IMR-90 (cell line): ENCODE results near the gene ARPC5. TPM values are rescaled to one million over a fixed set of nuclear protein-coding genes. Genes with fewer than 3 reads are reported as not detected.

ENCODE experiments used
- ATAC-seq: fragments of 200-7000 bp; cut with Tn5 transposase; 2 replicates; pipeline ENCODE4 v1.9.1; 2020; ENCODE audit warnings: low read depth, mild to moderate bottlenecking, moderate library complexity
- BruUV-seq: library from RNA; stranded (reverse); fragments of 400-500 nt; replicated peaks from 2 replicates; lab custom pipeline; 2021; lab: Mats Ljungman, UMichigan
- CTCF ChIA-PET: fragments of 300-600 bp; formaldehyde crosslinking; extraction: SDS; loops from one replicate; lab custom pipeline; 2021; ENCODE audit warnings: antibody characterized with exemption; lab: Yijun Ruan, JAX
- POLR2A ChIA-PET: fragments of 300-600 bp; sonication (Branson Sonifier 250); formaldehyde crosslinking; loops from one replicate; lab custom pipeline; 2022; ENCODE audit warnings: antibody characterized with exemption; ENCODE audit not compliant: unreplicated experiment; lab: Charles Lee
- DNase-seq: peaks from one replicate; pipeline ENCODE4 v3.0.0; 2013
- H2AFZ ChIP-seq: replicated peaks from 2 replicates; pipeline ENCODE3; 2013; ENCODE audit warnings: low read length, mild to moderate bottlenecking; ENCODE audit not compliant: poor library complexity
- H2AK5ac ChIP-seq: 2 replicates; pipeline ENCODE4 v1.6.1; 2013; ENCODE audit warnings: low read depth, low read length, inconsistent platforms
- H2AK9ac ChIP-seq: replicated peaks from 2 replicates; pipeline ENCODE3; 2013; ENCODE audit warnings: mild to moderate bottlenecking, low read depth, low read length, moderate library complexity; ENCODE audit not compliant: poor library complexity
- H2BK120ac ChIP-seq: 2 replicates; pipeline ENCODE4 v1.6.1; 2013; ENCODE audit warnings: low read depth, low read length, inconsistent platforms
- H2BK15ac ChIP-seq: 3 replicates; pipeline ENCODE4 v1.6.1; 2013; ENCODE audit warnings: low read depth, low read length, inconsistent platforms
- H2BK20ac ChIP-seq: 2 replicates; pipeline ENCODE4 v1.6.1; 2013; ENCODE audit warnings: low read depth, mild to moderate bottlenecking, inconsistent platforms, low read length, moderate library complexity
- H2BK5ac ChIP-seq: 2 replicates; pipeline ENCODE4 v1.6.1; 2013; ENCODE audit warnings: mild to moderate bottlenecking, low read depth, low read length, inconsistent platforms; ENCODE audit not compliant: poor library complexity, severe bottlenecking
- H3K14ac ChIP-seq: replicated peaks from 2 replicates; pipeline ENCODE4 v1.6.1; 2013; ENCODE audit warnings: low read depth, low read length, inconsistent platforms
- H3K18ac ChIP-seq: 2 replicates; pipeline ENCODE4 v1.6.1; 2013; ENCODE audit warnings: low read depth, low read length, control low read depth
- H3K23ac ChIP-seq: 2 replicates; pipeline ENCODE4 v1.6.1; 2013; ENCODE audit warnings: low read depth, low read length, inconsistent platforms
- H3K27ac ChIP-seq: 2 replicates; pipeline ENCODE4 v1.5.1; 2013; ENCODE audit warnings: mild to moderate bottlenecking, control low read depth, low read length; ENCODE audit not compliant: insufficient read depth
- H3K27me3 ChIP-seq: 2 replicates; pipeline ENCODE4 v1.6.1; 2013; ENCODE audit warnings: low read length; ENCODE audit not compliant: control insufficient read depth, insufficient read depth
- H3K36me3 ChIP-seq: 2 replicates; pipeline ENCODE4 v1.6.1; 2013; ENCODE audit warnings: low read length, mixed read lengths; ENCODE audit not compliant: control insufficient read depth, insufficient read depth
- H3K4ac ChIP-seq: 2 replicates; pipeline ENCODE4 v1.6.1; 2013; ENCODE audit warnings: low read depth, low read length, inconsistent platforms
- H3K4me1 ChIP-seq: 2 replicates; pipeline ENCODE4 v1.6.1; 2013; ENCODE audit warnings: low read length, mixed read lengths; ENCODE audit not compliant: control insufficient read depth, insufficient read depth
- H3K4me2 ChIP-seq: 2 replicates; pipeline ENCODE4 v1.6.1; 2013; ENCODE audit warnings: low read depth, mild to moderate bottlenecking, control low read depth, low read length, moderate library complexity
- H3K4me3 ChIP-seq: 2 replicates; pipeline ENCODE4 v1.5.1; 2013; ENCODE audit warnings: low read depth, mild to moderate bottlenecking, control low read depth, low read length, moderate library complexity; ENCODE audit not compliant: insufficient read depth
- H3K56ac ChIP-seq: 2 replicates; pipeline ENCODE4 v1.6.1; 2013; ENCODE audit warnings: low read length, inconsistent platforms; ENCODE audit not compliant: insufficient read depth; ENCODE audit errors: extremely low read depth
- H3K79me1 ChIP-seq, 2 experiments: 2 replicates each; pipeline ENCODE4 v1.6.1; 2013; ENCODE audit warnings: low read length in 2 of 2, inconsistent platforms in 1 of 2, low read depth in 1 of 2
- H3K9ac ChIP-seq: 2 replicates; pipeline ENCODE4 v1.6.1; 2013; ENCODE audit warnings: low read depth, low read length, control low read depth
- H3K9me1 ChIP-seq: 2 replicates; pipeline ENCODE4 v1.6.1; 2013; ENCODE audit warnings: low read length, inconsistent platforms; ENCODE audit not compliant: insufficient read depth
- H3K9me3 ChIP-seq: 2 replicates; pipeline ENCODE4 v1.6.1; 2013; ENCODE audit warnings: low read length; ENCODE audit not compliant: control insufficient read depth, insufficient read depth
- H4K20me1 ChIP-seq: 2 replicates; pipeline ENCODE4 v1.6.1; 2013; ENCODE audit warnings: low read length, inconsistent platforms; ENCODE audit not compliant: insufficient read depth
- H4K5ac ChIP-seq: 2 replicates; pipeline ENCODE4 v1.6.1; 2013; ENCODE audit warnings: mild to moderate bottlenecking, low read depth, low read length, control low read depth
- H4K8ac ChIP-seq, 2 experiments: 2 replicates each; pipeline ENCODE4 v1.6.1; 2013; ENCODE audit warnings: low read depth in 2 of 2, low read length in 2 of 2, control low read depth in 1 of 2, inconsistent platforms in 1 of 2
- H4K91ac ChIP-seq: 2 replicates; pipeline ENCODE4 v1.6.1; 2013; ENCODE audit warnings: low read depth, low read length, inconsistent platforms; ENCODE audit not compliant: insufficient read depth
- BHLHE40 ChIP-seq: fragments of 150-350 bp; IDR thresholded peaks from 2 replicates; pipeline ENCODE4 v1.6.1; 2016; ENCODE audit warnings: mild to moderate bottlenecking, low read depth, low read length
- CEBPB ChIP-seq: IDR thresholded peaks from 2 replicates; pipeline ENCODE4 v1.6.1; 2012; ENCODE audit warnings: low read depth, low read length, improper control_type of control experiment
- CHD1 ChIP-seq: IDR thresholded peaks from 2 replicates; pipeline ENCODE4 v1.6.1; 2012; ENCODE audit warnings: low read depth, low read length, improper control_type of control experiment
- FOS ChIP-seq: fragments of 150-350 bp; IDR thresholded peaks from 2 replicates; pipeline ENCODE4 v1.6.1; 2016; ENCODE audit warnings: low read depth, low read length
- MAFK ChIP-seq: IDR thresholded peaks from 2 replicates; pipeline ENCODE4 v1.6.1; 2012; ENCODE audit warnings: low read depth, low read length, improper control_type of control experiment
- MAZ ChIP-seq: IDR thresholded peaks from 2 replicates; pipeline ENCODE4 v1.6.1; 2012; ENCODE audit warnings: low read depth, mild to moderate bottlenecking, low read length, improper control_type of control experiment, moderate library complexity, borderline replicate concordance
- MXI1 ChIP-seq: IDR thresholded peaks from 2 replicates; pipeline ENCODE4 v1.6.1; 2012; ENCODE audit warnings: low read depth, mild to moderate bottlenecking, low read length, moderate library complexity, borderline replicate concordance
- NFE2L2 ChIP-seq: fragments of 150-350 bp; IDR thresholded peaks from 2 replicates; pipeline ENCODE4 v1.6.1; 2016; ENCODE audit warnings: low read depth, mild to moderate bottlenecking, low read length
- POLR2A ChIP-seq: IDR thresholded peaks from 2 replicates; pipeline ENCODE4 v1.6.1; 2012; ENCODE audit warnings: mild to moderate bottlenecking, low read depth, low read length
- RAD21 ChIP-seq: IDR thresholded peaks from 2 replicates; pipeline ENCODE4 v1.6.1; 2012; ENCODE audit warnings: low read length, improper control_type of control experiment
- RCOR1 ChIP-seq: IDR thresholded peaks from 2 replicates; pipeline ENCODE4 v1.6.1; 2012; ENCODE audit warnings: mild to moderate bottlenecking, low read length, improper control_type of control experiment; ENCODE audit not compliant: insufficient replicate concordance
- RFX5 ChIP-seq: IDR thresholded peaks from 2 replicates; pipeline ENCODE4 v1.8.0; 2012; ENCODE audit warnings: low read depth, mild to moderate bottlenecking, low read length, moderate library complexity
- SMC3 ChIP-seq: fragments of 150-350 bp; IDR thresholded peaks from 2 replicates; pipeline ENCODE4 v1.6.1; 2016; ENCODE audit warnings: low read depth, mild to moderate bottlenecking, antibody characterized with exemption, low read length, moderate library complexity
- WGBS, 2 experiments: methylation state at CpG; one replicate each; pipeline versions ENCODE4 v1.1.5 to v1.1.7; 2013; ENCODE audit warnings: missing lambda C conversion rate in 2 of 2; ENCODE audit not compliant: insufficient read length in 1 of 2; ENCODE audit errors: extremely low coverage in 2 of 2; 5-methylcytosine and 5-hydroxymethylcytosine counted together
- dilution Hi-C: fragments of 300-500 bp; cut with HindIII; formaldehyde crosslinking; loops from one replicate; pipeline ENCODE4 v1.14.3; 2018; ENCODE audit warnings: low sequenced_read_pairs; ENCODE audit not compliant: unreplicated experiment
- in situ Hi-C: fragments of 300-500 bp; cut with MboI; formaldehyde crosslinking; loops from 3 replicates; pipeline ENCODE4 v1.14.3; 2019; ENCODE audit warnings: low sequenced_read_pairs, inconsistent platforms, mixed read lengths
- intact Hi-C: fragments of 100-400 bp; cut with micrococcal nuclease; formaldehyde crosslinking; loops from 2 replicates; pipeline ENCODE4 v1.10.0; 2022
- polyA plus RNA-seq, 3 experiments: library from polyadenylated mRNA; depleted of rRNA; stranded (reverse); fragments of >200 nt; gene quantifications; 2 replicates each; pipeline ENCODE4 v1.2.3, GENCODE V29; 2012; ENCODE audit warnings: low replicate concordance in 1 of 3
- total RNA-seq: library from RNA; depleted of rRNA; stranded (reverse); fragments of >200 nt; gene quantifications from 2 replicates; pipeline ENCODE4 v1.2.3, GENCODE V29; 2012
- TF ChIP-seq, protein P1 (sequence below): fragments of 150-350 bp; IDR thresholded peaks from 2 replicates; pipeline ENCODE4 v1.6.1; 2016; ENCODE audit warnings: low read depth, mild to moderate bottlenecking, low read length, moderate library complexity, borderline replicate concordance
- TF ChIP-seq, protein P2 (sequence below): fragments of 150-350 bp; IDR thresholded peaks from 2 replicates; pipeline ENCODE4 v1.6.1; 2017; ENCODE audit warnings: mild to moderate bottlenecking, antibody characterized with exemption, low read length, low read depth
- TF ChIP-seq, protein P3 (sequence below): conservative IDR thresholded peaks from 2 replicates; pipeline ENCODE4 v1.5.1; 2012; ENCODE audit warnings: mild to moderate bottlenecking, low read depth, low read length, improper control_type of control experiment

The ARPC5 gene
- total and polyA plus RNA-seq, 2 of the 4 experiments (the other 2 are of a cell fraction): 132 to 212 TPM

DNA sequence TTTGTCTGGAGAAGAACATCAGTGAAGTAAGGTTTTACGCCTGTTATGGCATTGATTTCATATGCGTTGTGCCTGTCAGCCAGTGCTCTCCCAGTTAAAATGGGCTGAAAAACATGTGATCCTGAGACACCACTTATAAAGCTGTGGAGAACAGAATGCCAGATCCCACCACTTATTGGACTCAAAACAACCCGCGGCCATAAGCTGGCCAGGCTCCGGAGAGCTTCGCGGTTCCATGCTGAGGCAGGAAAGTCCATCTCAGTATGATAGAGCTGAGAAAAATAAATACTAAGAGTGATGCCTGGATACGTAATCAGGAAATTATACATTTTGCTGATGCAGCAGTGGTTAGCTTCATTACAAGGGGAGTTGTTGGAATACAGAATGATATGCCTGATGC lies 12.5 kb upstream of the ARPC5 start:
- intact Hi-C loops: no loop called here
- CTCF ChIA-PET: interaction anchor here (1.2 kb wide), 1 partner anchor 267 kb away, joined by 6 read pairs; no protein-coding TSS in a partner anchor

More for the DNA sequence above, 12.5 kb upstream of the ARPC5 start:
- no peak overlapping the region for H2BK20ac ChIP-seq
- H2BK5ac ChIP-seq: no peak overlapping the region
- ATAC-seq: no peak
- in situ Hi-C loops: loop anchor here (10.0 kb wide), 1 partner anchor 397 kb away; no protein-coding TSS in a partner anchor
- no peak overlapping the region for H2AK9ac ChIP-seq
- TF ChIP-seq, protein P1, sequence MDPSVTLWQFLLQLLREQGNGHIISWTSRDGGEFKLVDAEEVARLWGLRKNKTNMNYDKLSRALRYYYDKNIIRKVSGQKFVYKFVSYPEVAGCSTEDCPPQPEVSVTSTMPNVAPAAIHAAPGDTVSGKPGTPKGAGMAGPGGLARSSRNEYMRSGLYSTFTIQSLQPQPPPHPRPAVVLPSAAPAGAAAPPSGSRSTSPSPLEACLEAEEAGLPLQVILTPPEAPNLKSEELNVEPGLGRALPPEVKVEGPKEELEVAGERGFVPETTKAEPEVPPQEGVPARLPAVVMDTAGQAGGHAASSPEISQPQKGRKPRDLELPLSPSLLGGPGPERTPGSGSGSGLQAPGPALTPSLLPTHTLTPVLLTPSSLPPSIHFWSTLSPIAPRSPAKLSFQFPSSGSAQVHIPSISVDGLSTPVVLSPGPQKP: no peak
- TF ChIP-seq POLR2A (no peak), FOS (no peak), BHLHE40 (no peak), CHD1 (no peak), RCOR1 (no peak), NFE2L2 (no peak), MAFK (no peak), RFX5 (no peak), MXI1 (no peak), SMC3 (no peak), RAD21 (no peak), MAZ (no peak), CEBPB (no peak)
- TF ChIP-seq, protein P2, sequence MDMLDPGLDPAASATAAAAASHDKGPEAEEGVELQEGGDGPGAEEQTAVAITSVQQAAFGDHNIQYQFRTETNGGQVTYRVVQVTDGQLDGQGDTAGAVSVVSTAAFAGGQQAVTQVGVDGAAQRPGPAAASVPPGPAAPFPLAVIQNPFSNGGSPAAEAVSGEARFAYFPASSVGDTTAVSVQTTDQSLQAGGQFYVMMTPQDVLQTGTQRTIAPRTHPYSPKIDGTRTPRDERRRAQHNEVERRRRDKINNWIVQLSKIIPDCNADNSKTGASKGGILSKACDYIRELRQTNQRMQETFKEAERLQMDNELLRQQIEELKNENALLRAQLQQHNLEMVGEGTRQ: no peak
- TF ChIP-seq, protein P3, sequence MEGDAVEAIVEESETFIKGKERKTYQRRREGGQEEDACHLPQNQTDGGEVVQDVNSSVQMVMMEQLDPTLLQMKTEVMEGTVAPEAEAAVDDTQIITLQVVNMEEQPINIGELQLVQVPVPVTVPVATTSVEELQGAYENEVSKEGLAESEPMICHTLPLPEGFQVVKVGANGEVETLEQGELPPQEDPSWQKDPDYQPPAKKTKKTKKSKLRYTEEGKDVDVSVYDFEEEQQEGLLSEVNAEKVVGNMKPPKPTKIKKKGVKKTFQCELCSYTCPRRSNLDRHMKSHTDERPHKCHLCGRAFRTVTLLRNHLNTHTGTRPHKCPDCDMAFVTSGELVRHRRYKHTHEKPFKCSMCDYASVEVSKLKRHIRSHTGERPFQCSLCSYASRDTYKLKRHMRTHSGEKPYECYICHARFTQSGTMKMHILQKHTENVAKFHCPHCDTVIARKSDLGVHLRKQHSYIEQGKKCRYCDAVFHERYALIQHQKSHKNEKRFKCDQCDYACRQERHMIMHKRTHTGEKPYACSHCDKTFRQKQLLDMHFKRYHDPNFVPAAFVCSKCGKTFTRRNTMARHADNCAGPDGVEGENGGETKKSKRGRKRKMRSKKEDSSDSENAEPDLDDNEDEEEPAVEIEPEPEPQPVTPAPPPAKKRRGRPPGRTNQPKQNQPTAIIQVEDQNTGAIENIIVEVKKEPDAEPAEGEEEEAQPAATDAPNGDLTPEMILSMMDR: no peak
- no peaks in the 10 kb centered on the region for H3K4me1 ChIP-seq
- no peak overlapping the region for H3K56ac ChIP-seq
- no peak overlapping the region for H2AFZ ChIP-seq
- WGBS, 2 experiments: 100% methylated on average over 1 of the region's 8 CpGs; no CpG with 5 or more reads in 1 of the 2 experiments
- H3K18ac ChIP-seq: no peak overlapping the region
- no peak overlapping the region for H2BK15ac ChIP-seq
- H3K27ac ChIP-seq: no peak overlapping the region
- H3K79me1 ChIP-seq: peaks cover 3 to 15% of the 10 kb centered on the region in 2 experiments; a peak in 2 of 4 replicates
- no peaks in the 10 kb centered on the region for H3K9me1 ChIP-seq
- H2AK5ac ChIP-seq: no peak overlapping the region
- H3K27me3 ChIP-seq: no peaks in the 10 kb centered on the region
- no peaks in the 10 kb centered on the region for H4K20me1 ChIP-seq
- H3K4me2 ChIP-seq: no peak overlapping the region
- POLR2A ChIA-PET: no interaction called here
- H3K4ac ChIP-seq: no peak overlapping the region
- H2BK120ac ChIP-seq: no peak overlapping the region
- DNase-seq: no peak
- H3K9me3 ChIP-seq: no peaks in the 10 kb centered on the region
- no peak overlapping the region for H4K5ac ChIP-seq
- H3K4me3 ChIP-seq: no peak overlapping the region
- H3K9ac ChIP-seq: no peak overlapping the region
- no peak overlapping the region for H3K23ac ChIP-seq
- no peak overlapping the region for H4K91ac ChIP-seq
- no TSS peak for BruUV-seq
- H3K36me3 ChIP-seq: no peaks in the 10 kb centered on the region
- H3K14ac ChIP-seq: no peak overlapping the region
- dilution Hi-C loops: no loop called here
- H4K8ac ChIP-seq: no peak overlapping the region
